ENCODE measurements around the gene SOAT2.

The SOAT2 gene

DNA sequence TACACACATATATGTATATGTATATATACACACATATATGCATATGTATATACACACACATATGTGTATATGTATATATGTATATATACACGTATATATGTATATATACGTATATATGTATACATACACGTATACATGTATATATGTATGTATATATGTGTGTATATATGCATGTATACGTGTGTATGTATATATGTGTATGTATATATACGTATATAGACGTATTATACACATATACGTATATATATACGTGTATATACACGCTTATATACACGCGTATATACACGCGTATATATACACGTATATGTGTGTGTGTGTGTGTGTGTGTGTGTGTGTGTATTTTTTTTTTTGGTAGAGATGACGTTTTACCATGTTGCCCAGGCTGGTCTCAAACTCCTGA is 44.4 kb downstream of the SOAT2 start:
- TF ChIP-seq, protein P1, sequence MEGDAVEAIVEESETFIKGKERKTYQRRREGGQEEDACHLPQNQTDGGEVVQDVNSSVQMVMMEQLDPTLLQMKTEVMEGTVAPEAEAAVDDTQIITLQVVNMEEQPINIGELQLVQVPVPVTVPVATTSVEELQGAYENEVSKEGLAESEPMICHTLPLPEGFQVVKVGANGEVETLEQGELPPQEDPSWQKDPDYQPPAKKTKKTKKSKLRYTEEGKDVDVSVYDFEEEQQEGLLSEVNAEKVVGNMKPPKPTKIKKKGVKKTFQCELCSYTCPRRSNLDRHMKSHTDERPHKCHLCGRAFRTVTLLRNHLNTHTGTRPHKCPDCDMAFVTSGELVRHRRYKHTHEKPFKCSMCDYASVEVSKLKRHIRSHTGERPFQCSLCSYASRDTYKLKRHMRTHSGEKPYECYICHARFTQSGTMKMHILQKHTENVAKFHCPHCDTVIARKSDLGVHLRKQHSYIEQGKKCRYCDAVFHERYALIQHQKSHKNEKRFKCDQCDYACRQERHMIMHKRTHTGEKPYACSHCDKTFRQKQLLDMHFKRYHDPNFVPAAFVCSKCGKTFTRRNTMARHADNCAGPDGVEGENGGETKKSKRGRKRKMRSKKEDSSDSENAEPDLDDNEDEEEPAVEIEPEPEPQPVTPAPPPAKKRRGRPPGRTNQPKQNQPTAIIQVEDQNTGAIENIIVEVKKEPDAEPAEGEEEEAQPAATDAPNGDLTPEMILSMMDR (IDR thresholded peaks at IDR 0.05; ENCODE audit: extremely low read depth, insufficient read depth, missing control alignments) = no peak
- in situ Hi-C loops (cut with MboI; ENCODE audit: low pct_unique_long_range_greater_than_20kb, low sequenced_read_pairs, unreplicated experiment) = no loop called here
- DNase-seq (ENCODE audit: low spot score) = no peak

DNA sequence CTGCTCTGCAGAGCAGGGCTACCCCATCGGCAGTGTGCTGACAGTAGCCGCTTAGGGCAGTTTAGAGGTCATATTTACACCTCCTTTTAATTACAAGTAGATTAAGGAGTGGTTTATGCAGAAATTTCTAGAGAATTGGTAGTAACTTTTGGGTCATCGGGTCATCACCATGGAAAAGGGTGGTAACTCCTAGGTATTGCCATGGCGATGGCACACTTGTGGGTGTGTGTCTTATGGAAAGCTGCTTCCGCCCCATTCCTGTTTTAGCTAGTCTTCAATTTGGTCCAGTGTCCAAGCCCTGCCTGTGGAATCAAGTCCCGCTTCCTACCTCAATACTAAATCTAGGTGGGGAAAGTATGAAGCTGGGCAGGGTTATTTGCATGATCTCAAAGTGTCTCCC is 47.8 kb downstream of the SOAT2 start:
- in situ Hi-C loops (cut with MboI; ENCODE audit: low pct_unique_long_range_greater_than_20kb, low sequenced_read_pairs, unreplicated experiment) = no loop called here
- no peak for DNase-seq (ENCODE audit: low spot score)
- TF ChIP-seq, protein P1 (IDR thresholded peaks at IDR 0.05; ENCODE audit: extremely low read depth, insufficient read depth, missing control alignments) = no peak

DNA sequence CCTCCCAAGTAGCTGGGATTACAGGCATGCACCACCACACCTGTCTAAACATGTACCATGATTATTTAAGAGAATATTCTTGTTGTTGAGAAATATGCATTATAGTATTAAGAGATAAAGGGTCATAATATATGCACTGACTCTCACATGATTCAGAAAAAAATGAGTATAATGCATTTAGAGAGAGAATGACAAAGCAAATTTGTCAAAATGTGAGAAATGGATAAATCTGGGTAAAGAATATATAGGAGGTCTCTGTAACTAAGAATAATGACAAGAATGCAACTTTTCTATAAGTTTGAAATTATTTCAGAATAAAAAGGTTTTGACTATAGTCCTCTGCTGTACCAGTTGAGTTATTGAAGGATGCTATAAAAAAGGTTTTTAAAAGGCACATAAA is 49.1 kb downstream of the SOAT2 start:
- TF ChIP-seq, protein P1 (IDR thresholded peaks at IDR 0.05; ENCODE audit: extremely low read depth, insufficient read depth, missing control alignments) = no peak
- no peak for DNase-seq (ENCODE audit: low spot score)
- in situ Hi-C loops (cut with MboI; ENCODE audit: low pct_unique_long_range_greater_than_20kb, low sequenced_read_pairs, unreplicated experiment) = no loop called here

DNA sequence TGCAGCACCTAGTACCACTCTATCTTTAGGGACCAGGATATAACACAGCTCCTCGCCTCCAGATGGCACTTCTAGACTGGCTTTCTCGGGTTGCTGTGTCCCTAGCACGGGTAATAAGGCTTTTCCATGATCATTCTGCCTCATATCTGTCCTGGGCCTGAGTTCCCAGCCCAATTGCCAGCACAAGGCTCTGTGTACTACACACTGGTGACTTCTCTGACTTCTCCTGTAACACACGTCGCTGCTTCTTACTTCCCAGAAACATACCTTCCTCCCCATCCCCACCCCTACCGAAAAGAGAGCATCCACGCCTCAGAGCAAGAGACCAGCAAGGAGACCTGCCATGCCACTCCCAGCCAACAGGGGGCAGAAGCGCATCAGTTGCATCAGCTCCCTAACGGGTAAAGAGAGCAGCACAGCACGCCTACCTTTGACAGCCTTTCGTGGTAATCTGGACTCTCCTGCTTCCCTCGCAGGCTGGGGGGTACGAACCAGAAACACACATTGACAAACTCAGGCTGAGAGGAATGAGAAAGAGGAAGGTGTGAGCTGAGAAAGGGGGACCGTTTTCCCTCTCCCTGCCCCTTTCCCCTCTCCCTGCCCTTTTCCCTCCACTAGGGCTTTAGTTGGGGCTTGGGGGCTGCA is 56.0 kb downstream of the SOAT2 start:
- TF ChIP-seq, protein P1 (IDR thresholded peaks at IDR 0.05; ENCODE audit: extremely low read depth, insufficient read depth, missing control alignments) = peak; percentile 99
- DNase-seq (ENCODE audit: low spot score) = peak; percentile 92
- in situ Hi-C loops (cut with MboI; ENCODE audit: low pct_unique_long_range_greater_than_20kb, low sequenced_read_pairs, unreplicated experiment) = no loop called here

DNA sequence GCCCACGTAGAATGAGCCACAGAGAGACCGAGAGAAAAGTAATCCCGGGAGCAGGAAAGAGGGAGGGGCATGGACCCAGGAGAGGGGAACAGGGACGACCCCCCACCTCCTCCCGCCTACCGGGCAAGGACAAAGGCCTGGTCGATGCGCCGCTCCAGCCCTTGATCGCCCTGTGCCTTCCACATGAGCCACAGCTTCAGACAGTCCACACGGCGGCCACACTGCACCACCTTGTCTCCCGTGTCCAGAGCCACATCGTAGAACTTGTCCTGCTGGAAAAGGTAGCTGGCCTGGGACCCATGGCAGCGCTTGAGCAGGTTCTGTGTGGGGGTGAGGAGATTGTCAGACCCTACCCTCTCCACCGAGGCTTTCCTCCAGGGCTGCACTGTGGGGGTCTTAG is 56.7 kb downstream of the SOAT2 start:
- TF ChIP-seq, protein P1 (IDR thresholded peaks at IDR 0.05; ENCODE audit: extremely low read depth, insufficient read depth, missing control alignments) = no peak
- in situ Hi-C loops (cut with MboI; ENCODE audit: low pct_unique_long_range_greater_than_20kb, low sequenced_read_pairs, unreplicated experiment) = no loop called here
- no peak for DNase-seq (ENCODE audit: low spot score)

DNA sequence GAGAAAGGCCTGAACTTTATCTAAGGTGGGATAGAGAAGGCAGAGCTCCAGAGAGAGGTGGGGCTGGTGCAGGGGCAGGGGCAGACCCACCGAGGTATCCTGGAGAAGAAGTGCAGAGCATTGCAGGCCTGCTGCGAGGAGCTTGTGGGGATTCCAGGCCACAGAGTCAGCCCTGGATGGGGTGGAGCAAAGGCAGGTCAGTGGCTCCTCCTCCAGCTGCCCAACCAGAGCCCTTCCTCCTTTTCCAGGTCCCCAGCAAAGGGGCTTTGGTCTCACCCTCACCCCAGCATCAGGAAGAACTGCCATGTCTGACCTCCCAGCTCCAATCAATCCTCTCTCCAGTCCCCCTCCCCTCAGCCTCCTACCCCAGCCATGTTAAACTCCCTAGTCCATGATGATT is 57.4 kb downstream of the SOAT2 start:
- DNase-seq (ENCODE audit: low spot score) = no peak
- in situ Hi-C loops (cut with MboI; ENCODE audit: low pct_unique_long_range_greater_than_20kb, low sequenced_read_pairs, unreplicated experiment) = no loop called here
- TF ChIP-seq, protein P1 (IDR thresholded peaks at IDR 0.05; ENCODE audit: extremely low read depth, insufficient read depth, missing control alignments) = no peak

Measured in GM13977 (cell line).